Measurements from ENCODE around the gene PROM2. TPM values are rescaled to one million over a fixed set of nuclear protein-coding genes. Genes with fewer than 3 reads are reported as not detected.

PROM2 gene
- total RNA-seq, 1 donor from 2014 or later = 1.3 TPM

GRCh38 chr2:95310216-95310615 lies 36.0 kb downstream of the PROM2 start:
- no peaks in the 10 kb centered on the region for H3K36me3 Mint-ChIP-seq (ENCODE audit: unreplicated experiment)
- DNase-seq (ENCODE audit: extremely low spot score, unreplicated experiment) = no peak
- H3K27ac Mint-ChIP-seq (ENCODE audit: unreplicated experiment) = no peak overlapping the region
- no peak for TF ChIP-seq CTCF (IDR thresholded peaks at IDR 0.05)
- H3K9me3 Mint-ChIP-seq (ENCODE audit: unreplicated experiment) = no peaks in the 10 kb centered on the region
- no peaks in the 10 kb centered on the region for H3K4me1 Mint-ChIP-seq (ENCODE audit: unreplicated experiment)
- no peak overlapping the region for H3K4me3 Mint-ChIP-seq (ENCODE audit: unreplicated experiment)
- peaks cover 2% of the 10 kb centered on the region for H3K27me3 Mint-ChIP-seq (ENCODE audit: unreplicated experiment)

GRCh38 chr2:95310651-95311050 lies 36.4 kb downstream of the PROM2 start:
- no peak overlapping the region for H3K27ac Mint-ChIP-seq (ENCODE audit: unreplicated experiment)
- no peak for DNase-seq (ENCODE audit: extremely low spot score, unreplicated experiment)
- H3K4me3 Mint-ChIP-seq (ENCODE audit: unreplicated experiment) = no peak overlapping the region
- TF ChIP-seq CTCF (IDR thresholded peaks at IDR 0.05) = no peak
- H3K9me3 Mint-ChIP-seq (ENCODE audit: unreplicated experiment) = no peaks in the 10 kb centered on the region
- no peaks in the 10 kb centered on the region for H3K4me1 Mint-ChIP-seq (ENCODE audit: unreplicated experiment)
- H3K36me3 Mint-ChIP-seq (ENCODE audit: unreplicated experiment) = no peaks in the 10 kb centered on the region
- peaks cover 2% of the 10 kb centered on the region for H3K27me3 Mint-ChIP-seq (ENCODE audit: unreplicated experiment)

GRCh38 chr2:95311815-95312542 lies 37.7 kb downstream of the PROM2 start:
- no peak for TF ChIP-seq CTCF (IDR thresholded peaks at IDR 0.05)

GRCh38 chr2:95312543-95313201 lies 38.4 kb downstream of the PROM2 start:
- Mint-ChIP-seq H3K4me3 (ENCODE audit: unreplicated experiment) (no peak overlapping the region), H3K27ac (ENCODE audit: unreplicated experiment) (no peak overlapping the region), H3K9me3 (ENCODE audit: unreplicated experiment) (no peaks in the 10 kb centered on the region), H3K27me3 (ENCODE audit: unreplicated experiment) (peaks cover 2% of the 10 kb centered on the region), H3K4me1 (ENCODE audit: unreplicated experiment) (peaks cover 2% of the 10 kb centered on the region), H3K36me3 (ENCODE audit: unreplicated experiment) (no peaks in the 10 kb centered on the region)
- no peak for DNase-seq (ENCODE audit: extremely low spot score, unreplicated experiment)
- no peak for TF ChIP-seq CTCF (IDR thresholded peaks at IDR 0.05)

More at GRCh38 chr2:95311815-95312542, 37.7 kb downstream of the PROM2 start:
- Mint-ChIP-seq H3K4me1 (ENCODE audit: unreplicated experiment) (peaks cover 2% of the 10 kb centered on the region), H3K9me3 (ENCODE audit: unreplicated experiment) (no peaks in the 10 kb centered on the region), H3K27ac (ENCODE audit: unreplicated experiment) (no peak overlapping the region), H3K36me3 (ENCODE audit: unreplicated experiment) (no peaks in the 10 kb centered on the region), H3K27me3 (ENCODE audit: unreplicated experiment) (no peaks in the 10 kb centered on the region), H3K4me3 (ENCODE audit: unreplicated experiment) (no peak overlapping the region)
- no peak for DNase-seq (ENCODE audit: extremely low spot score, unreplicated experiment)
